Measurements from ENCODE around the gene LRRC4C.
A peak's percentile ranks its signal among the peaks of the same experiment; 100 is the strongest.

Gene LRRC4C

DNA sequence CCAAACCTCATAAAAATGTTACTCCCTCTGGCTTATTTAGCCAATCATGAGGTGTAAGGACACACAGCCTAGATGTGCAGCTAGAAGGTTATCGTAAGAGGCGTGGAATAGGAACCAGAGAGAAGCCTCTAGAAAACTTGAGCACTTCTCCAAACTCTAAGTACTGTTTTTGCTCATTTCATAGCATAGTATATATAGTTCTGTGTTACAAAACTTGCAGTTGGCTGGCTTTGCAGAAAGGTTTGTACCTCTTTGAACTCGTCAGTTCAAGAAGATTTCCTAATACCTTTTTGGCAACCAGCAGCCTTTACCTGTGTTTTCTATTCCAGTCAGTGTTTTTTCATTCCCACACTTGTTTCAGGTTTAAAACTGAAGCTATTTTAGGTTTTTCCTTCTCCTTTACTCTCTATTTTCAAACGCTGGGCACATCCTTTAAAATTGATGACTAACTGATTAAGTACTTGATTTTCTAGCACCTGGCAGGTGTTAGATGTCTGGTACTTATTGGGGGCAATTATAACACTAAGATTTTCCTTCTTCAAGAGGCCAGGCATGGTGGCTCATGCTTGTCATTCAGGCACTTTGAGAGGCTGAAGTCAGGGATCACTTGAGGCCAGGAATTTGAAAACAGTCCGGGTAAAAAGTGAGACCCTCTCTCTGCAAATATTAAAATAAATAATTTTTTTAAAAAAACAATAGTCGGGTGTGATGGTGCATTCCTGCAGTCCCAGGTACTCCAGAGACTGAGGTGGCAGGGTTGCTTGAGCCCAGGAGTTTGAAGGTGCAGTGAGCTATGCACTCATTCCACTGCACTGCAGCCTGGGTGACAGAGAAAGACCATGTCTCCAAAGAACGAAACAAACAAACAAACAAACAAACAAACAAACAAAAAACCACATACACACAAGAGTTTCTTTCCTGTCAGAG lies 125.2 kb downstream of the LRRC4C start:
- no CpG with 5 or more reads among the region's 7 CpGs for WGBS (ENCODE audit: insufficient coverage, insufficient read length)
- Histone ChIP-seq H3K27ac (ENCODE audit: low read length) (no peak overlapping the region), H3K27me3 (ENCODE audit: control insufficient read depth, insufficient read depth, low read length) (no peaks in the 10 kb centered on the region), H3K9me3 (ENCODE audit: control insufficient read depth, insufficient read depth, low read length) (no peaks in the 10 kb centered on the region), H3K36me3 (ENCODE audit: control insufficient read depth, insufficient read depth, low read length) (no peaks in the 10 kb centered on the region), H3K4me1 (ENCODE audit: control insufficient read depth, insufficient read depth, low read length) (no peaks in the 10 kb centered on the region), H3K4me3 (ENCODE audit: low read length) (no peak overlapping the region)
- DNase-seq (ENCODE audit: low read depth, low spot score) = no peak

DNA sequence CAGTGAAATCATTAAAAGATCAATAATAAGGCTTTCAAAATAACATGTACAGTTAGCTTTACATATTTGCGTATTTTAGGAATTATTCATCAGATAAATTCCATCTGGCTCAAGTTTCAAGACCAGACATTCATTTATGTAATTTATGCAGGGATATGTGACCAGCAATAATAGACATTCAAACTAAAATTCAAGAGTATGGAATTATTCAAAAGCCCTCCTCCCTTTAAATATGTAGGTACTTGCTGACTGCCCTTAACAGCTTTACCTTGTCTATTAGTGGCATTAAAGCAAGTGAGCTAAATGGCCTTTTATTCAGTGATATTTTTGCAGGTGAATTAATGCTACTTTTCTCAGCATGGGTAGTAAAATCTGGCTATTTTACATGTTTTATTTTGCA lies 126.1 kb downstream of the LRRC4C start:
- WGBS (ENCODE audit: insufficient coverage, insufficient read length) = no CpG with 5 or more reads among the region's 1 CpG
- Histone ChIP-seq H3K4me1 (ENCODE audit: control insufficient read depth, insufficient read depth, low read length) (no peaks in the 10 kb centered on the region), H3K36me3 (ENCODE audit: control insufficient read depth, insufficient read depth, low read length) (no peaks in the 10 kb centered on the region), H3K27me3 (ENCODE audit: control insufficient read depth, insufficient read depth, low read length) (no peaks in the 10 kb centered on the region), H3K27ac (ENCODE audit: low read length) (no peak overlapping the region), H3K9me3 (ENCODE audit: control insufficient read depth, insufficient read depth, low read length) (no peaks in the 10 kb centered on the region), H3K4me3 (ENCODE audit: low read length) (no peak overlapping the region)
- DNase-seq (ENCODE audit: low read depth, low spot score) = no peak

GRCh38 chr11:41328324-41328723 lies 131.1 kb downstream of the LRRC4C start:
- Histone ChIP-seq H3K4me1 (ENCODE audit: control insufficient read depth, insufficient read depth, low read length) (no peaks in the 10 kb centered on the region), H3K27me3 (ENCODE audit: control insufficient read depth, insufficient read depth, low read length) (no peaks in the 10 kb centered on the region), H3K4me3 (ENCODE audit: low read length) (no peak overlapping the region), H3K36me3 (ENCODE audit: control insufficient read depth, insufficient read depth, low read length) (no peaks in the 10 kb centered on the region), H3K27ac (ENCODE audit: low read length) (no peak overlapping the region), H3K9me3 (ENCODE audit: control insufficient read depth, insufficient read depth, low read length) (no peaks in the 10 kb centered on the region)
- WGBS (ENCODE audit: insufficient coverage, insufficient read length) = no CpG with 5 or more reads among the region's 4 CpGs
- no peak for DNase-seq (ENCODE audit: low read depth, low spot score)

GRCh38 chr11:41323446-41323845 lies 136.0 kb downstream of the LRRC4C start:
- H3K27ac ChIP-seq (ENCODE audit: low read length) = no peak overlapping the region
- H3K9me3 ChIP-seq (ENCODE audit: control insufficient read depth, insufficient read depth, low read length) = no peaks in the 10 kb centered on the region
- no peak overlapping the region for H3K4me3 ChIP-seq (ENCODE audit: low read length)
- no peaks in the 10 kb centered on the region for H3K4me1 ChIP-seq (ENCODE audit: control insufficient read depth, insufficient read depth, low read length)
- H3K36me3 ChIP-seq (ENCODE audit: control insufficient read depth, insufficient read depth, low read length) = no peaks in the 10 kb centered on the region
- no peaks in the 10 kb centered on the region for H3K27me3 ChIP-seq (ENCODE audit: control insufficient read depth, insufficient read depth, low read length)
- DNase-seq (ENCODE audit: low read depth, low spot score) = no peak
- no CpG with 5 or more reads among the region's 3 CpGs for WGBS (ENCODE audit: insufficient coverage, insufficient read length)

- Histone ChIP-seq H3K4me3 (ENCODE audit: low read length) (no peak overlapping the region), H3K9me3 (ENCODE audit: control insufficient read depth, insufficient read depth, low read length) (no peaks in the 10 kb centered on the region), H3K27me3 (ENCODE audit: control insufficient read depth, insufficient read depth, low read length) (no peaks in the 10 kb centered on the region), H3K27ac (ENCODE audit: low read length) (no peak overlapping the region), H3K36me3 (ENCODE audit: control insufficient read depth, insufficient read depth, low read length) (no peaks in the 10 kb centered on the region), H3K4me1 (ENCODE audit: control insufficient read depth, insufficient read depth, low read length) (no peaks in the 10 kb centered on the region)
- no CpG with 5 or more reads among the region's 1 CpG for WGBS (ENCODE audit: insufficient coverage, insufficient read length)
- no peak for DNase-seq (ENCODE audit: low read depth, low spot score)
Observed at GRCh38 chr11:41320653-41321052, 138.8 kb downstream of the LRRC4C start.

GRCh38 chr11:41320238-41320637 lies 139.2 kb downstream of the LRRC4C start:
- Histone ChIP-seq H3K36me3 (ENCODE audit: control insufficient read depth, insufficient read depth, low read length) (no peaks in the 10 kb centered on the region), H3K4me1 (ENCODE audit: control insufficient read depth, insufficient read depth, low read length) (no peaks in the 10 kb centered on the region), H3K27me3 (ENCODE audit: control insufficient read depth, insufficient read depth, low read length) (no peaks in the 10 kb centered on the region), H3K9me3 (ENCODE audit: control insufficient read depth, insufficient read depth, low read length) (no peaks in the 10 kb centered on the region), H3K4me3 (ENCODE audit: low read length) (no peak overlapping the region), H3K27ac (ENCODE audit: low read length) (no peak overlapping the region)
- WGBS (ENCODE audit: insufficient coverage, insufficient read length) = no CpG with 5 or more reads among the region's 3 CpGs
- DNase-seq (ENCODE audit: low read depth, low spot score) = no peak

DNA sequence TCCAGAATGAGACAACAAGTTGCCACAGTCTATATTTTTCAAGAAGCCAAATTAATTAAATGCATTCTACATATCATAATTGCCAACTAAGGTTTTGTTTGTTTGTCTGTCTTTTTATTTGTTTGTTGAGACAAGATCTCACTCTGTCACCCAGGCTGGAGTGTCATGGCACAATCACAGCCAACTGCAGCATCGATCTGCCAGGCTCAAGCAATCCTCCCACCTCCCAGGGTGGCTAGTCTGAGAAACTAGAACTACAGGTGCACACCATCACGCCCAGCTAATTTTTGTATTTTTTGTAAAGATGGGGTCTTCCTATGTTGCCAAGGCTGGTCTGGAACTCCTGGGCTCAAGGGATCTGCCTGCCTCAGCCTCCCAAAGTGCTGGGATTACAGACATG lies 140.0 kb downstream of the LRRC4C start:
- no peaks in the 10 kb centered on the region for H3K36me3 ChIP-seq (ENCODE audit: control insufficient read depth, insufficient read depth, low read length)
- H3K27ac ChIP-seq (ENCODE audit: low read length) = no peak overlapping the region
- H3K27me3 ChIP-seq (ENCODE audit: control insufficient read depth, insufficient read depth, low read length) = no peaks in the 10 kb centered on the region
- no peak overlapping the region for H3K4me3 ChIP-seq (ENCODE audit: low read length)
- no peaks in the 10 kb centered on the region for H3K9me3 ChIP-seq (ENCODE audit: control insufficient read depth, insufficient read depth, low read length)
- H3K4me1 ChIP-seq (ENCODE audit: control insufficient read depth, insufficient read depth, low read length) = no peaks in the 10 kb centered on the region
- WGBS (ENCODE audit: insufficient coverage, insufficient read length) = no CpG with 5 or more reads among the region's 2 CpGs
- DNase-seq (ENCODE audit: low read depth, low spot score) = no peak

- H3K27ac ChIP-seq (ENCODE audit: low read length) = no peak overlapping the region
- WGBS (ENCODE audit: insufficient coverage, insufficient read length) = no CpG with 5 or more reads among the region's 2 CpGs
- no peaks in the 10 kb centered on the region for H3K9me3 ChIP-seq (ENCODE audit: control insufficient read depth, insufficient read depth, low read length)
- no peaks in the 10 kb centered on the region for H3K4me1 ChIP-seq (ENCODE audit: control insufficient read depth, insufficient read depth, low read length)
- H3K4me3 ChIP-seq (ENCODE audit: low read length) = no peak overlapping the region
- no peaks in the 10 kb centered on the region for H3K36me3 ChIP-seq (ENCODE audit: control insufficient read depth, insufficient read depth, low read length)
- DNase-seq (ENCODE audit: low read depth, low spot score) = no peak
- no peaks in the 10 kb centered on the region for H3K27me3 ChIP-seq (ENCODE audit: control insufficient read depth, insufficient read depth, low read length)
Observed at GRCh38 chr11:41316751-41317150, 142.7 kb downstream of the LRRC4C start.

- no peak overlapping the region for H3K4me3 ChIP-seq (ENCODE audit: low read length)
- H3K4me1 ChIP-seq (ENCODE audit: control insufficient read depth, insufficient read depth, low read length) = no peaks in the 10 kb centered on the region
- no peaks in the 10 kb centered on the region for H3K36me3 ChIP-seq (ENCODE audit: control insufficient read depth, insufficient read depth, low read length)
- DNase-seq (ENCODE audit: low read depth, low spot score) = no peak
- H3K27ac ChIP-seq (ENCODE audit: low read length) = no peak overlapping the region
- H3K27me3 ChIP-seq (ENCODE audit: control insufficient read depth, insufficient read depth, low read length) = no peaks in the 10 kb centered on the region
- no CpG with 5 or more reads among the region's 1 CpG for WGBS (ENCODE audit: insufficient coverage, insufficient read length)
- no peaks in the 10 kb centered on the region for H3K9me3 ChIP-seq (ENCODE audit: control insufficient read depth, insufficient read depth, low read length)
Observed at GRCh38 chr11:41313226-41313625, 146.2 kb downstream of the LRRC4C start.

- H3K27ac ChIP-seq (ENCODE audit: low read length) = no peak overlapping the region
- no peak overlapping the region for H3K4me3 ChIP-seq (ENCODE audit: low read length)
- WGBS (ENCODE audit: insufficient coverage, insufficient read length) = no CpG with 5 or more reads among the region's 4 CpGs
- H3K36me3 ChIP-seq (ENCODE audit: control insufficient read depth, insufficient read depth, low read length) = no peaks in the 10 kb centered on the region
- no peaks in the 10 kb centered on the region for H3K27me3 ChIP-seq (ENCODE audit: control insufficient read depth, insufficient read depth, low read length)
- DNase-seq (ENCODE audit: low read depth, low spot score) = peak; percentile 7
- H3K9me3 ChIP-seq (ENCODE audit: control insufficient read depth, insufficient read depth, low read length) = no peaks in the 10 kb centered on the region; the same call in 1 of the 2 replicates
- H3K4me1 ChIP-seq (ENCODE audit: control insufficient read depth, insufficient read depth, low read length) = no peaks in the 10 kb centered on the region
Observed at GRCh38 chr11:41309716-41310115, 149.7 kb downstream of the LRRC4C start.

DNA sequence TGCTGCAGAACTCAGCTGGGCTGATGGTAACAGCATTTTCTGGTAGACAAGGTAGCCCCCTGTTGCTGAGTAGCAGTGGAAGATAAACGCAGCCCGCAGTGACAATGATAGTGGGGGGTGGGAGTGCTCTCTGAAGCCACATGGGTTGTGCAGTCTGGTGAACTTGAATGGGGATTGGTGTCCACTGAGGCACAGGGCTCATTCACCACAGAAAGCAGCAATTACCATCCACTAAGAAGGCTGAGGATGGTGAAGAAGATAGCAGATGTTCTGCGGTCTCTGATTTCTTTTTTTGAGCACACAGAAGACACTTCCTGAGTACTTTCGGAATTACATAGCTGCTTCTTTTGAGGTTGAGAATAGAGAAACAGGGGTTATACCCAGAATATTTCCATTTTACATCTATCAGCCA lies 150.3 kb downstream of the LRRC4C start:
- DNase-seq (ENCODE audit: low read depth, low spot score) = no peak
- Histone ChIP-seq H3K4me3 (ENCODE audit: low read length) (no peak overlapping the region), H3K9me3 (ENCODE audit: control insufficient read depth, insufficient read depth, low read length) (no peaks in the 10 kb centered on the region; the same call in 1 of the 2 replicates), H3K27me3 (ENCODE audit: control insufficient read depth, insufficient read depth, low read length) (no peaks in the 10 kb centered on the region), H3K27ac (ENCODE audit: low read length) (no peak overlapping the region), H3K4me1 (ENCODE audit: control insufficient read depth, insufficient read depth, low read length) (no peaks in the 10 kb centered on the region), H3K36me3 (ENCODE audit: control insufficient read depth, insufficient read depth, low read length) (no peaks in the 10 kb centered on the region)
- no CpG with 5 or more reads among the region's 4 CpGs for WGBS (ENCODE audit: insufficient coverage, insufficient read length)

Data from iPS DF 6.9 (cell line).